CD4-positive, alpha-beta T cell (primary cell): ENCODE data around the gene NTM. TPM values are rescaled to one million over a fixed set of nuclear protein-coding genes. Genes with fewer than 3 reads are reported as not detected.

Source experiments
- ATAC-seq: fragments of 200-7000 bp; cut with Tn5 transposase; one replicate; pipeline ENCODE4 v1.10.0; 2022; ENCODE audit warnings: mild to moderate bottlenecking; ENCODE audit not compliant: poor library complexity
- CTCF ChIA-PET: fragments of 350-600 bp; sonication (Branson Sonifier 250); formaldehyde crosslinking; loops from one replicate; lab custom pipeline; 2021; ENCODE audit warnings: antibody characterized with exemption, inconsistent platforms; lab: Charles Lee
- POLR2A ChIA-PET: fragments of 350-600 bp; sonication (Branson Sonifier 250); formaldehyde crosslinking; loops from one replicate; lab custom pipeline; 2021; ENCODE audit warnings: antibody characterized with exemption, inconsistent platforms; lab: Charles Lee
- DNase-seq, 14 experiments: peaks; one replicate each; pipeline ENCODE4 v3.0.0-alpha.2; 2013 to 2020; ENCODE audit warnings: mixed read lengths in 2 of 14
- H3K27ac ChIP-seq, 2 donors: one replicate each; pipeline versions ENCODE4 v1.5.1 to v1.7.0; 2013; ENCODE audit warnings: low read length in 2 of 2, low read depth in 1 of 2, mild to moderate bottlenecking in 1 of 2
- H3K27me3 ChIP-seq, 2 experiments: 1 replicate in 1 of 2; 2 replicates in 1 of 2; pipeline versions ENCODE4 v1.6.1 to v1.7.0; 2013; ENCODE audit warnings: low read length in 2 of 2, control low read depth in 1 of 2, mild to moderate bottlenecking in 1 of 2, moderate library complexity in 1 of 2; ENCODE audit not compliant: insufficient read depth in 2 of 2, control insufficient read depth in 1 of 2
- H3K36me3 ChIP-seq: one replicate; pipeline ENCODE4 v1.6.1; 2013; ENCODE audit warnings: low read length, control low read depth; ENCODE audit not compliant: insufficient read depth
- H3K4me1 ChIP-seq: one replicate; pipeline ENCODE4 v1.6.1; 2013; ENCODE audit warnings: low read length, control low read depth; ENCODE audit not compliant: insufficient read depth
- H3K4me3 ChIP-seq: one replicate; pipeline ENCODE4 v1.5.1; 2013; ENCODE audit warnings: mild to moderate bottlenecking, low read length, moderate library complexity
- H3K9me3 ChIP-seq, 2 experiments: 1 replicate in 1 of 2; 2 replicates in 1 of 2; pipeline versions ENCODE4 v1.6.1 to v1.7.0; 2013; ENCODE audit warnings: low read length in 2 of 2, mild to moderate bottlenecking in 2 of 2, control low read depth in 1 of 2, moderate library complexity in 1 of 2; ENCODE audit not compliant: control insufficient read depth in 1 of 2, insufficient read depth in 1 of 2
- H3K27ac Mint-ChIP-seq: one replicate; pipeline ENCODE4 v1.8.0; 2020; ENCODE audit warnings: mixed read lengths
- H3K27me3 Mint-ChIP-seq: one replicate; pipeline ENCODE4 v1.8.0; 2021; ENCODE audit warnings: mixed read lengths
- H3K36me3 Mint-ChIP-seq: one replicate; pipeline ENCODE4 v1.8.0; 2021; ENCODE audit warnings: low read depth, mixed read lengths
- H3K4me1 Mint-ChIP-seq: one replicate; pipeline ENCODE4 v1.8.0; 2021; ENCODE audit warnings: low read depth, mixed read lengths
- H3K4me3 Mint-ChIP-seq: one replicate; pipeline ENCODE4 v1.8.0; 2020; ENCODE audit warnings: mild to moderate bottlenecking, mixed read lengths
- H3K9me3 Mint-ChIP-seq: one replicate; pipeline ENCODE4 v1.8.0; 2020; ENCODE audit warnings: mixed read lengths
- CTCF ChIP-seq: fragments of 200-600 bp; IDR thresholded peaks from one replicate; pipeline ENCODE4 v1.8.0; 2022; ENCODE audit warnings: antibody characterized with exemption, mild to moderate bottlenecking
- intact Hi-C, 2 experiments: fragments of 100-400 bp; cut with DNase I in 1 of 2; cut with micrococcal nuclease in 1 of 2; formaldehyde crosslinking; loops; one replicate each; pipeline versions ENCODE4 v1.15.1 to v1.9.0; 2023 to 2025; cut with DNase I, micrococcal nuclease
- total RNA-seq, 174 experiments: library from RNA in 2 of 174; stranded (reverse) in 2 of 174; gene quantifications; one replicate each; pipeline ENCODE4 v1.2.3 and lab custom pipeline; 2021 to 2026

The NTM gene
- total RNA-seq, 2 experiments from 2014 or later, result not detected

GRCh38 chr11:131663405-131664200 lies 293.2 kb downstream of the NTM start:
- ChIA-PET CTCF (no interaction called here), POLR2A (no interaction called here)
- no peak overlapping the region for H3K4me3 ChIP-seq
- no peaks in the 10 kb centered on the region for H3K4me1 ChIP-seq
- no peaks in the 10 kb centered on the region for H3K27me3 Mint-ChIP-seq
- H3K9me3 Mint-ChIP-seq, result no peaks in the 10 kb centered on the region
- H3K27me3 ChIP-seq, result no peaks in the 10 kb centered on the region
- H3K4me3 Mint-ChIP-seq, result no peak overlapping the region
- H3K4me1 Mint-ChIP-seq, result peaks cover under 1% of the 10 kb centered on the region
- H3K27ac Mint-ChIP-seq, result no peak overlapping the region
- intact Hi-C loops, result no loop called here
- peaks cover 0 to 11% of the 10 kb centered on the region in 2 experiments for H3K9me3 ChIP-seq
- no peaks in the 10 kb centered on the region for H3K36me3 Mint-ChIP-seq
- no peak for DNase-seq
- no peak overlapping the region for H3K27ac ChIP-seq
- no peak for TF ChIP-seq CTCF
- no peaks in the 10 kb centered on the region for H3K36me3 ChIP-seq
- no peak for ATAC-seq

- H3K4me1 ChIP-seq, result no peaks in the 10 kb centered on the region
- no peaks in the 10 kb centered on the region for H3K27me3 Mint-ChIP-seq
- H3K27me3 ChIP-seq, result no peaks in the 10 kb centered on the region
- POLR2A ChIA-PET, result no interaction called here
- no peak overlapping the region for H3K27ac Mint-ChIP-seq
- H3K9me3 ChIP-seq, result peaks cover 0 to 7% of the 10 kb centered on the region in 2 experiments
- H3K9me3 Mint-ChIP-seq, result no peaks in the 10 kb centered on the region
- ATAC-seq (no peak), DNase-seq (no peak)
- CTCF ChIA-PET, result no interaction called here
- H3K4me3 Mint-ChIP-seq, result no peak overlapping the region
- no peak overlapping the region for H3K27ac ChIP-seq
- H3K36me3 ChIP-seq, result no peaks in the 10 kb centered on the region
- H3K4me1 Mint-ChIP-seq, result peaks cover 4% of the 10 kb centered on the region
- no peak for TF ChIP-seq CTCF
- intact Hi-C loops, result no loop called here
- H3K36me3 Mint-ChIP-seq, result no peaks in the 10 kb centered on the region
- no peak overlapping the region for H3K4me3 ChIP-seq
These were observed 293.9 kb downstream of the NTM start for GRCh38 chr11:131664293-131664692.

GRCh38 chr11:131664816-131665215 lies 294.4 kb downstream of the NTM start:
- Mint-ChIP-seq H3K4me3 (no peak overlapping the region), H3K36me3 (no peaks in the 10 kb centered on the region), H3K4me1 (peaks cover 4% of the 10 kb centered on the region), H3K27me3 (no peaks in the 10 kb centered on the region), H3K27ac (no peak overlapping the region), H3K9me3 (no peaks in the 10 kb centered on the region)
- no peak for TF ChIP-seq CTCF
- ATAC-seq (no peak), DNase-seq (no peak)
- Histone ChIP-seq H3K27me3 (no peaks in the 10 kb centered on the region), H3K4me3 (no peak overlapping the region), H3K4me1 (no peaks in the 10 kb centered on the region), H3K9me3 (peaks cover 0 to 6% of the 10 kb centered on the region in 2 experiments), H3K36me3 (no peaks in the 10 kb centered on the region), H3K27ac (no peak overlapping the region)
- ChIA-PET CTCF (no interaction called here), POLR2A (no interaction called here)
- intact Hi-C loops, result no loop called here
